ENCODE measurements around the gene C12orf60.
"Not testable (repeated sequence)": the region's sequence is repeated elsewhere in the genome, so short reads cannot be mapped to it uniquely, and the experiment has no call there.

The C12orf60 gene

DNA sequence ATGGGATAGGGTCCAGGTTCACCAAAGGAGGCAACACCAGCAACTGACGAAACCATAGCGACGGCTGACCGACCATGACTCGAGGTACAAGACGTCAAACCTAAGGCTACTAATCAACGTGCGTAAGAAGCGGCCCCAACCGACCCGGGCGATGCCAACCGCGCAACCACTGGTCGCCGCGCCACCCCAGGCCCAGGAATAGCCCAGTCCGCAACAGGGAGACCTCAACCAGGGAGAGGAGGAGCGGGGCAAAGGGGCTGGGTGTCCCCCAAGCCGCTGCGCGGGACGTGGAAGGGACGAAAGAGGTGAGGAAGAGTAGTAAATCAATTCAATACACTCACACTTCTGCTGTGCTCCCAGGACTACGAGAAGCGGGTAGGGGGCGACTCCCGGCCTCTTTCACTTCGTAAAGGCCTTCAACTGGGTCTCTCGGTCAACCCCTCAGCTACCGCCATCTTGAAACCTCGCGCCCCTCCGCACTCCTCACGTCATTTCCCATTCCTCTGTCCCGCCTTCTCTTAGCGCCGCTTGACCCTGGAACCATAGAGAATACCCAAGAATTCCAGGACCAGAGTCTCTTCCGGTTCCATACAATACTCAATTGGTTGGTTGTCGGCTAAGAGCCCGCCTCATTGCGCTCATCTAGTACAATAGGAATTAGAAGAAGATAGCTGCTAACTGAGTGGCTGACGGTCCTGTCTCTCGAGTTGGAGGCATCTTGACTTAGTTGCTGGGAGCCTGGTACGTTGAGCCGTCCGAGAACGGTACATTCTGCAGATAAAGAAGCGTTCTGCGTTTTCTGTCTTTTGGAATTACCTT lies at the start of gene C12orf60, which contains the start of gene WBP11:
Gene C12orf60 (plus strand): TSS at position 660 of the 819 bp plus-strand sequence. CDS start 19,266 bp downstream, outside the sequence.
Gene WBP11 (minus strand): TSS at position 468 of the 819 bp plus-strand sequence. CDS start 2,095 bp downstream, outside the sequence.
- DNase-seq (ENCODE audit: low spot score) = peak; percentile 99

- DNase-seq (ENCODE audit: low spot score) = no peak
Measured at GRCh38 chr12:14756334-14757143, 46.9 kb upstream of the C12orf60 start.

- not testable (repeated sequence) for DNase-seq (ENCODE audit: low spot score)
Measured at GRCh38 chr12:14759711-14760280, 43.7 kb upstream of the C12orf60 start.

DNA sequence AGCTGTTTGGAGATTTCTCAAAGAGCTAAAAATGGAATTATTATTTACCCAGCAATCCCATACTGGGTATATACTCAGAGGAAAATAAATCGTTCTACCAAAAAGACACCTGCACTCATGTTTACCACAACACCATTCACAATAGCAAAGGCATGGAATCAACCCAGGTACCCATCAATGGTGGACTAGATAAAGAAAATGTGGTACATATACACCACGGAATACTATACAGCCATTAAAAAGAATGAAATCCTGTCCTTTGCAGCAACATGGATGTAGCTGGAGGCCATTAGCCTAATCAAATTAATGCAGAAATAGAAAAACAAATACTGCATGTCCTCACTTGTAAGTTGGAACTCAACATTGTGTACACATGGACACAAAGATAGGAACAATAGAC lies 38.1 kb upstream of the C12orf60 start:
- DNase-seq (ENCODE audit: low spot score) = no peak

- DNase-seq (ENCODE audit: low spot score) = not testable (repeated sequence)
Measured at GRCh38 chr12:14766020-14766419, 37.5 kb upstream of the C12orf60 start.

DNA sequence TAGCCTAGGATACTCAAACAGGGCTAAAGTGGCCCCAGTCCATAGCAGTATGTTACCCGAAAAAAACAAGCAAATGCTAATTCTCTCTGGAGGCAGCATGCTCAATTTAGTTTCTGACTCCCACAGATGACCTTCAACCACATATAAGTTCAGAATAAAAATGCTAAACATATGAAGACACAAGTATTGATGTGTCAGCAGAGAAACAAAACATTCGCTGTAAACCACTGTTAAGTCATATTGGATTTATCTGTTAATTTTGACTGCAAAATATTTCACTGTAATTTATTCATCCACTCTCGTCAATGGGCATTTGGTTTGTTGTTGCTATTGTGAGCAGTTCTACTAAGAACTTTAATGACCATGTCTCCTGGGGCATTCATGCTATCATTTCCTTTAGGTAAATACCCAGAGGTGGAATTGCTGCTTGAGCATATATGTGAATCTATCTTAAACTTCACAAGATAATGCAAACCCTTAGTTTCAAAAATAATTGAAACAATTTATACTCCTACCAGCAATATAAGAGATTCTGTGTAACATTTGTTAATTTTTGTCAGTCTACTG lies 36.7 kb upstream of the C12orf60 start:
- DNase-seq (ENCODE audit: low spot score) = no peak

DNA sequence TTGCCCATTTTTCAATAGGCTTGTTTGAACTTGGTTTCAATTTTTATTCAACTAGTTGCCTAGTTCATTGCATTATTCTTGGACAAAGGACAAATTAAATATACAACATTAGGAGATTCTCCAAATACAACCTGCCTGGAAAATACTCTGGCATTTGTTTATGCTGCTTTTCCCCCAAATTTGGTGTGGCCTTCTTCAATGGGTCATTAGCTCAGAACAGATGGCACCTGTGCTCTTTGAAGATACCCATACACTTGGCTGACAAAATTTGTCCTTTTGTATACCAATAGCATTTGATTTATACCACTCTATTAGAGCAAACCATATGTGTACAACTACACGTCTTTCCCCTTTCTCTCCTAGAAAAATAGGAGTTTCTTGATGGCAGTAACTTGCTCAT lies 35.9 kb upstream of the C12orf60 start:
- DNase-seq (ENCODE audit: low spot score) = no peak

DNA sequence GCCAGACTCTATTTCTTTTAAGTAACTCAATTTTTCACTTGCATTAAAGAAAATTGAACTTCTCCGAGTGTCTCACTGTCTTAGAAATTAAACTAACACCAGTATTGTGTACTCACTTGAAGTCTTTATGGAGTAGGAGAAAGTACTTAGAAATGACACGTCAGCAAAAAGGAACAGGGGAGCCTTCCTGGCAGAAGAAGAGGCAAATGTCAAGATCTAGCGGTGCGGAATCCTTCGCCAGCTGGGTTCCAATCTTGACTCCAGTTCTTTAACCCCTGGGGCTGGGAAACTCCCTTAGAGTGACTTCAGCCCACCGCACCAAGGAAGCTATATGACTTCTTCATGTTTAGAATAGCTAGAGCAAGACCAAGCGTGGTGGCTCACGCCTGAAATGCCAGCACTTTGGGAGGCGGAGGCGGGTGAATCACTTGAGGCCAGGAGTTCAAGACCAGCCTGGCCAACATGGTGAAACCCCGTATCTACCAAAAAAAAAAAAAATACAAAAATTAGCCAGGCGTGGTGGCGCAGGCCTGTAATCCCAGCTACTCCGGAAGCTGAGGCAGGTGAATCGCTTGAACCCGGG lies 34.6 kb upstream of the C12orf60 start:
- no peak for DNase-seq (ENCODE audit: low spot score)

DNA sequence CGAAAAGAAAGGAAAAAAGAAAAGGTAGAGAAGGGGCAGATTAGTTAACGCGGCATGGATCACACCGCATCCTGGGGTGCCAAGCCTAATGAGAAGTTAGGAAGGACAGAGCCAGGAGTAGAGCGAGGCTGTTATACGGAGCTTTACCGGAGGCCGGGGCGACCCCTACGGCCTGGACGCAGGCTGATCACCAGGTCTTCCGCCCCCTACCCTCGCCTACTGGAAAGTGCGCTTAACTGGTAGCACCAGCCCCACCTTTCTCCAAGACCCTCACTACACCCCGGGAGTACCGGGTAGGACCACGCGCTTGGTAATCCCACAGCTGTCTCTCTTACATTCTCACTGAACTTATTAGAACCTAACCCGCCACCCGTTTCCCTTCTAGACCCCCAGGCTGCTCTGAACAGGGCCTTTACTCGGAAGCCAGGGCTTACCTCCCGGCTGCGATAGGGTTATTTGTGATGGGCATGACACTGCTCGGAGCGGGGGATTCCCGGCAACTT lies 34.0 kb upstream of the C12orf60 start:
- DNase-seq (ENCODE audit: low spot score) = peak; percentile 31

DNA sequence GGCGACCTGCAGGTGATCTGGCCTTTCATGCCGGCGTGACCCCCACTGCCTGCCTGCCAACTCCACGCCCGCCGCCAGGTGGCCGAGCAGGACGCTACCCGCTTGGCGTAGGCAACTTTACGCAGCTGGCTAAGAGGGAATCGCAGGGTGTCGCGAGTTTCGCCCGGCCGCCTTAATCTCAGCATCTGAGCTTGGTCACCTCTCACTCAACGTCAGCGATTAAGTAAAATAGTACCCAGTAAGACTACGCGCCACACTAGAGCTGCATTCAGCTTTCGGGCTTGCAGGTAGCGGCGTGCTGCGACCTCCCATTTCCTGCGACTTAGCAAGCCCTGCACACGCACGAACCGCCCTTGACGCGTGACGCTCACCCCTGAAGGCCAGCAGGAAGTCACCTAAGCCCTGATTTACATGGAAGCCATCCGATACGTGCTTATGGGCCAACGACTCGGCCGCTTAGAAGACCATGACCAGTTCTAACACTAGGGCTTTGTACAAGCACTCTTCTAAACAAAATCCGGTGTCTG lies 33.4 kb upstream of the C12orf60 start:
- DNase-seq (ENCODE audit: low spot score) = peak; percentile 81

DNA sequence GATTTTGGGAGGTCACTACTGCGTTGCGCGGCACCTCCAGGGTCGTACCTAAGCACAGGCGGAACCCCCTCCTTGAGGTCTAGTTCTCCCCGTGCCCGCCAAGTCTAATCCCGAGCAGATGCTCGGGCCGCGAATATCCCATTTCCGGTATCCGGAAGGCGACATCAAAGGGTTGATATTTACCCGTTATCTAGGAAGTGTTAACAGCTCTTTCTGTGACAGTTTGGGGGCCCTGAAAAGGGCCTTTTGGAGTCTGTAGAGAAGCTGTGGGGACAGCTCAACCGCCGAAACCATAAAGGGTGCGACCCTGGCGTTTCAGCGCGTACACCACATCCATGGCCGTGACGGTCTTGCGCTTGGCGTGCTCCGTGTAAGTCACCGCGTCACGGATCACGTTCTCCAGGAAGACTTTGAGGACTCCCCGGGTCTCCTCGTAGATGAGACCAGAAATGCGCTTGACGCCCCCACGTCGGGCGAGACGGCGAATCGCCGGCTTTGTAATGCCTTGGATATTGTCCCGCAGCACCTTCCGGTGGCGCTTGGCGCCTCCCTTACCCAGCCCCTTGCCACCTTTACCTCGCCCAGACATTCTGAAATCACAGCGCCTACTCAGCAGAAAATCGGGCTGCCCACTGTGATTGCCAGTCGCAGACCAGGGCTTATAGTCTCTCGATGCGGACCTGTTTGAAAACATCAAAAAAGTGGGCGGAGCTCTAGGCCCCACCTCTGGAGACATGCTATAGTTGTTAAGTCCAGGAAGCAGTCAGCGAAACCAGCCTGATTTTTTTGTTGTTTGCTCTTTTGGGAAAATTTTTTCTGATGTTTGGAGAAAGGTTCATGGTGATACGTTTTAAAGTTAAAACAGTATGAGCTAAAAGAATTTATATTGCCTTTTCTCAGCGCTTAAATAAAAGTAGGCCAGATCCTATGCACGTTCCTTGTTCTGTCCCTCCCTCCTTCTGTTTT lies 32.7 kb upstream of the C12orf60 start:
- peak; percentile 89 for DNase-seq (ENCODE audit: low spot score)

- no peak for DNase-seq (ENCODE audit: low spot score)
Measured at GRCh38 chr12:14771651-14772137, 31.8 kb upstream of the C12orf60 start.

GRCh38 chr12:14772946-14773345 lies 30.5 kb upstream of the C12orf60 start:
- DNase-seq (ENCODE audit: low spot score) = no peak

DNA sequence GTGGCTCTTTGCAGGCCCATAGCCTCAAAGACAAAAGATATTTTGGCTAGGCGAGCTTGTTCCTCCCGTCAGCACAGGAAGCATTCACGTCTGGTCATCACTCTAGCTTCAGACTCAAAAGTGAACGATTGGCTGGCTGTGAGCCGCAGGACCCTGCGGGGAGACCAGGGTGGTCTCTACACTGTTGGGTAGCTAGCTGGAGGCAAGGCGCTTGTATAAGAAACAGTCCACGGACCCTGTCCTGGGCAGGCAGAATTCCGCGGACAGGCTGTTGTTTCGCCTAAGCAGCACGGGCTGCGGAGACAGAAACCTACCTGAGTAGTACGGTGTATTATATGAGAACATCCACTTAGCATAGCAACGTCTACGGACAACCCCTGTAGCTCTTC lies 29.8 kb upstream of the C12orf60 start:
- no peak for DNase-seq (ENCODE audit: low spot score)

GRCh38 chr12:14774074-14774905 lies 29.2 kb upstream of the C12orf60 start:
- DNase-seq (ENCODE audit: low spot score) = peak; percentile 96

DNA sequence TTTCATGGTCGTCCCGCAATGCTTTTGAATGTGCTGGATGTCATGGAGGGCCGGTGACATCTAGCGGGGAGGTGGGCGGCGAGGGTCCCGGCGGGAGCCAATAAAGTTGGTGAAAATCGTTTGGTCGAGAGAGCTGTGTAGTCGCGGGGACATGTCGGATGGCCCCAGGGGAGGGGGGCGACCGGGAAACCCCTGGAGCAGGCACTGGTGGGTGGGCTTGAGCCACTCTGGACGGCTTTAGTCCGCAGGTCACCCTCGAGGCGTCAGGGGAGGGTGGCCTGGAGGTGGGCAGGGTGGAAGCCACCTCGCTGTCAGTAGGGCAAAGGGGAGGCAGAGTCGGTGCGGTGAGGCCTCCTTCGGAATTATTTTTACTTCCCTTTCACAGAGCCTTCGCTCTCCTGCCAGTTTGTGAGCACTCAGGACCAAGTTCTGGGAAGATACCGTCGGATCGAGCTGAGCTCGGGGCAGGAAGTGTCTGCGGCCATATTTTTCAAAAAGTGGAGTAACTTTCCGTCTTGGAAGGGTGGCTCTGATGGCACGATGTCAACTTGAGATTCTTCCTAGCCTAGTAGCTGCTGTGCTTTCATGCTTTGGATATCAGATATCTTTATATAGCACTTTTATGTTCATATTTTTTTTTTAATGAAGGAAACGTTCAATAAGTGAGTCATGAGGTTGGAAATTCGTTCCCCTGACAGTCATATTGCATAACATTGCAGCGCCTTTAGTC lies 28.4 kb upstream of the C12orf60 start:
- no peak for DNase-seq (ENCODE audit: low spot score)

DNA sequence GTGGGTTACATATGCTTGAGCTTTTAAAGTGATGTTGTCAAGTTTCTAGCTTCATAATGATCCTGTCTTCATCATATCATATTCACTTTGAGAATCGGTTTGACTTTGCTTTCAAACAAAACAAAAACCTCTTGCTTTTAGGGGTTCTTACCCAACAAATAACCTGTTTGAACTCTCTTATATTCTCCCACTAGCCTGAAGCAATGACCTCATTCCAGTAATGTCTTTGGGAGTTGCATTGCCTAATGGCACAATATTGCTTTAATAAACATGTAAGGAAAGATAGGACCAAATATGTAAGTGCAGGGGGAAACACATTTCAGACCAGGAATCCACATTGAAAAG lies 27.9 kb upstream of the C12orf60 start:
- no peak for DNase-seq (ENCODE audit: low spot score)

DNA sequence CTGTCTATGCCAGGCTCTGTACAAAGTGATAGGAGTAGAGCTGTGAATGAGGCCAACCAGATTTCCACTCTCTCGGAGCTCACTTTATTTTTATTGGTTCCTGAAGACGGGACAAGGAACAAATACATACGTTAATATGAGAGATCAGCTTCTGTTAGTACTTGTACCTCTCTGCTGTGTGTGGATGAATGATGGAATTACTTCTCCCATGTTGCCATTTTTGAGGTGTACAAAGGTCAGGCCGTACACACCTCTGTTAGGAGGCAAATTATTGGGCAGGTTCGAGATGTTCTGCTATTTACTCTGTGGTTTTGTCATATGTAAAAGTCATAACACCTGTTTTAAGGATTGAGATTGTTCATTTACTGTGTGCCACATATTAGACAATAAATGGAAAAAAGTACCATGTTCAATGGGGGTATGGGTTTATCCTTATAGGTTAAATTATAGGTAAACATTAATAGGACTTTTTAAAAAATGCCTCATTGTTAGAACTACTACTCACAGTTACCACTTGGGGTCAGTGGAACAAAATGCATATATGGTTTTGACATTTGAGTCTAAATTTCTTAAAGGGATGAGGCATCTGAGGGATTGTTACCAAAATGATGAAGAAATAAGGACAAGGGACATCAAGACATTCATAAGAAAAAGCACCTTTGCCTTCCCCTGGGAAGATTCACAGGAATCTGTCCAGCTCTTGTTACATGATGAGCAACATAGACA lies 27.1 kb upstream of the C12orf60 start:
- no peak for DNase-seq (ENCODE audit: low spot score)
